Measurements from ENCODE around the gene NFYA. TPM values are rescaled to one million over a fixed set of nuclear protein-coding genes. Genes with fewer than 3 reads are reported as not detected.

Gene NFYA
- total and polyA plus RNA-seq, 2 of the 13 experiments (the other 11 are each of a cell fraction or from before 2014, with no cell fraction given), result 16.0 to 22.9 TPM

GRCh38 chr6:41055149-41055548, 17.6 kb upstream of the NFYA start (continued):
- TF ChIP-seq ZNF512B (CRISPR knock-in tag; IDR thresholded peaks at IDR 0.05; ENCODE audit: borderline replicate concordance) (no peak), ZNF713 (CRISPR knock-in tag; IDR thresholded peaks at IDR 0.05) (no peak), ELF4 (CRISPR knock-in tag; IDR thresholded peaks at IDR 0.05; ENCODE audit: borderline replicate concordance) (peak; percentile 52; the same call in 1 of the 2 replicates), EED (CRISPR knock-in tag; IDR thresholded peaks at IDR 0.05) (no peak), FOXJ3 (CRISPR knock-in tag; IDR thresholded peaks at IDR 0.05; ENCODE audit: borderline replicate concordance) (no peak; the same call in 1 of the 2 replicates), ZNF34 (CRISPR knock-in tag; IDR thresholded peaks at IDR 0.05; ENCODE audit: borderline replicate concordance) (no peak), PLRG1 (conservative IDR thresholded peaks at IDR 0.05) (no peak), EZH2 (conservative IDR thresholded peaks at IDR 0.05; ENCODE audit: low read depth, low read length) (no peak), ZBTB33 (CRISPR knock-in tag; IDR thresholded peaks at IDR 0.05) (peak; percentile 39; the same call in 1 of the 2 replicates), SP4 (CRISPR knock-in tag; IDR thresholded peaks at IDR 0.05) (0 out of 2 replicates have a peak, but pooled peaks have one; percentile 12)
- TF ChIP-seq, protein P1, sequence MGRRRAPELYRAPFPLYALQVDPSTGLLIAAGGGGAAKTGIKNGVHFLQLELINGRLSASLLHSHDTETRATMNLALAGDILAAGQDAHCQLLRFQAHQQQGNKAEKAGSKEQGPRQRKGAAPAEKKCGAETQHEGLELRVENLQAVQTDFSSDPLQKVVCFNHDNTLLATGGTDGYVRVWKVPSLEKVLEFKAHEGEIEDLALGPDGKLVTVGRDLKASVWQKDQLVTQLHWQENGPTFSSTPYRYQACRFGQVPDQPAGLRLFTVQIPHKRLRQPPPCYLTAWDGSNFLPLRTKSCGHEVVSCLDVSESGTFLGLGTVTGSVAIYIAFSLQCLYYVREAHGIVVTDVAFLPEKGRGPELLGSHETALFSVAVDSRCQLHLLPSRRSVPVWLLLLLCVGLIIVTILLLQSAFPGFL (CRISPR knock-in tag; IDR thresholded peaks at IDR 0.05), result no peak
- TF ChIP-seq, protein P2, sequence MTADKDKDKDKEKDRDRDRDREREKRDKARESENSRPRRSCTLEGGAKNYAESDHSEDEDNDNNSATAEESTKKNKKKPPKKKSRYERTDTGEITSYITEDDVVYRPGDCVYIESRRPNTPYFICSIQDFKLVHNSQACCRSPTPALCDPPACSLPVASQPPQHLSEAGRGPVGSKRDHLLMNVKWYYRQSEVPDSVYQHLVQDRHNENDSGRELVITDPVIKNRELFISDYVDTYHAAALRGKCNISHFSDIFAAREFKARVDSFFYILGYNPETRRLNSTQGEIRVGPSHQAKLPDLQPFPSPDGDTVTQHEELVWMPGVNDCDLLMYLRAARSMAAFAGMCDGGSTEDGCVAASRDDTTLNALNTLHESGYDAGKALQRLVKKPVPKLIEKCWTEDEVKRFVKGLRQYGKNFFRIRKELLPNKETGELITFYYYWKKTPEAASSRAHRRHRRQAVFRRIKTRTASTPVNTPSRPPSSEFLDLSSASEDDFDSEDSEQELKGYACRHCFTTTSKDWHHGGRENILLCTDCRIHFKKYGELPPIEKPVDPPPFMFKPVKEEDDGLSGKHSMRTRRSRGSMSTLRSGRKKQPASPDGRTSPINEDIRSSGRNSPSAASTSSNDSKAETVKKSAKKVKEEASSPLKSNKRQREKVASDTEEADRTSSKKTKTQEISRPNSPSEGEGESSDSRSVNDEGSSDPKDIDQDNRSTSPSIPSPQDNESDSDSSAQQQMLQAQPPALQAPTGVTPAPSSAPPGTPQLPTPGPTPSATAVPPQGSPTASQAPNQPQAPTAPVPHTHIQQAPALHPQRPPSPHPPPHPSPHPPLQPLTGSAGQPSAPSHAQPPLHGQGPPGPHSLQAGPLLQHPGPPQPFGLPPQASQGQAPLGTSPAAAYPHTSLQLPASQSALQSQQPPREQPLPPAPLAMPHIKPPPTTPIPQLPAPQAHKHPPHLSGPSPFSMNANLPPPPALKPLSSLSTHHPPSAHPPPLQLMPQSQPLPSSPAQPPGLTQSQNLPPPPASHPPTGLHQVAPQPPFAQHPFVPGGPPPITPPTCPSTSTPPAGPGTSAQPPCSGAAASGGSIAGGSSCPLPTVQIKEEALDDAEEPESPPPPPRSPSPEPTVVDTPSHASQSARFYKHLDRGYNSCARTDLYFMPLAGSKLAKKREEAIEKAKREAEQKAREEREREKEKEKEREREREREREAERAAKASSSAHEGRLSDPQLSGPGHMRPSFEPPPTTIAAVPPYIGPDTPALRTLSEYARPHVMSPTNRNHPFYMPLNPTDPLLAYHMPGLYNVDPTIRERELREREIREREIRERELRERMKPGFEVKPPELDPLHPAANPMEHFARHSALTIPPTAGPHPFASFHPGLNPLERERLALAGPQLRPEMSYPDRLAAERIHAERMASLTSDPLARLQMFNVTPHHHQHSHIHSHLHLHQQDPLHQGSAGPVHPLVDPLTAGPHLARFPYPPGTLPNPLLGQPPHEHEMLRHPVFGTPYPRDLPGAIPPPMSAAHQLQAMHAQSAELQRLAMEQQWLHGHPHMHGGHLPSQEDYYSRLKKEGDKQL (CRISPR knock-in tag; IDR thresholded peaks at IDR 0.05; ENCODE audit: low read depth), result no peak
- TF ChIP-seq, protein P3, sequence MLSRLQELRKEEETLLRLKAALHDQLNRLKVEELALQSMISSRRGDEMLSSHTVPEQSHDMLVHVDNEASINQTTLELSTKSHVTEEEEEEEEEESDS (CRISPR knock-in tag; IDR thresholded peaks at IDR 0.05; ENCODE audit: borderline replicate concordance), result no peak
